Measurements from ENCODE around the gene CRY1. TPM values are rescaled to one million over a fixed set of nuclear protein-coding genes. Genes with fewer than 3 reads are reported as not detected.

The CRY1 gene
- total and polyA plus RNA-seq, 9 of the 15 experiments (the other 6 are each of a cell fraction or from before 2014, with no cell fraction given): 8.7 to 33.3 (median 25.2) TPM

GRCh38 chr12:106997916-106998315 lies 95.4 kb downstream of the CRY1 start:
- FAIRE-seq (no peak), ATAC-seq (no peak), DNase-seq (ENCODE audit: extremely low read depth in 1 of 4, low spot score in 3 of 4) (no peak)
- Histone ChIP-seq H3K27ac (ENCODE audit: extremely low read depth, low read depth, low read length) (no peak overlapping the region), H3K79me2 (ENCODE audit: control insufficient read depth, insufficient read depth, low read length) (no peaks in the 10 kb centered on the region), H3K36me3 (ENCODE audit: control insufficient read depth, insufficient read depth, low read length) (peaks cover 36% of the 10 kb centered on the region; the same call in 2 of the 3 replicates), H3K9me3 (replicated peaks; ENCODE audit: control insufficient read depth, insufficient read depth, low read depth, low read length) (no peaks in the 10 kb centered on the region), H3K27me3 (ENCODE audit: control insufficient read depth in 2 of 2, insufficient read depth in 2 of 2, low read length in 2 of 2) (no peaks in the 10 kb centered on the region), H3K4me3 (no peak overlapping the region), H3K4me1 (replicated peaks in 1 of 2; ENCODE audit: control insufficient read depth in 2 of 2, insufficient read depth in 2 of 2, low read length in 2 of 2) (no peaks in the 10 kb centered on the region), H2AFZ (ENCODE audit: low read depth, low read length) (no peak overlapping the region), H4K20me1 (replicated peaks; ENCODE audit: control insufficient read depth, insufficient read depth, low read length) (no peaks in the 10 kb centered on the region), H3K9ac (ENCODE audit: insufficient read depth in 1 of 2, low read depth in 2 of 2, low read length in 2 of 2) (no peak overlapping the region), H3K9me1 (ENCODE audit: control insufficient read depth, insufficient read depth, low read length) (no peaks in the 10 kb centered on the region), H3K4me2 (ENCODE audit: insufficient read depth, low read length) (no peak overlapping the region)
- TF ChIP-seq RNF219 (CRISPR knock-in tag; IDR thresholded peaks at IDR 0.05) (no peak), HES1 (IDR thresholded peaks at IDR 0.05; ENCODE audit: low read depth) (no peak), ZNF316 (IDR thresholded peaks at IDR 0.05) (peak; percentile 47)
- in situ Hi-C loops (cut with MboI): no loop called here
- intact Hi-C loops (cut with micrococcal nuclease): no loop called here
- 100% methylated on average over 1 of the region's 1 CpG for whole genome bisulfite sequencing (ENCODE audit: insufficient coverage, low coverage, missing lambda C conversion rate)
- no TSS peak for BruUV-seq (replicated peaks)
- ChIA-PET CTCF (ENCODE audit: low intra/inter-chr PET ratio) (no interaction called here), POLR2A (no interaction called here)

All from K562 (cell line).